Kidney capillary endothelial cell (primary cell): ENCODE measurements around the gene RMDN2.
"Not testable (repeated sequence)": the region's sequence is repeated elsewhere in the genome, so short reads cannot be mapped to it uniquely, and the experiment has no call there.

Experiments used
- DNase-seq: peaks from one replicate; pipeline ENCODE4 v3.0.0-alpha.2; 2018; ENCODE audit warnings: low spot score

RMDN2 gene

DNA sequence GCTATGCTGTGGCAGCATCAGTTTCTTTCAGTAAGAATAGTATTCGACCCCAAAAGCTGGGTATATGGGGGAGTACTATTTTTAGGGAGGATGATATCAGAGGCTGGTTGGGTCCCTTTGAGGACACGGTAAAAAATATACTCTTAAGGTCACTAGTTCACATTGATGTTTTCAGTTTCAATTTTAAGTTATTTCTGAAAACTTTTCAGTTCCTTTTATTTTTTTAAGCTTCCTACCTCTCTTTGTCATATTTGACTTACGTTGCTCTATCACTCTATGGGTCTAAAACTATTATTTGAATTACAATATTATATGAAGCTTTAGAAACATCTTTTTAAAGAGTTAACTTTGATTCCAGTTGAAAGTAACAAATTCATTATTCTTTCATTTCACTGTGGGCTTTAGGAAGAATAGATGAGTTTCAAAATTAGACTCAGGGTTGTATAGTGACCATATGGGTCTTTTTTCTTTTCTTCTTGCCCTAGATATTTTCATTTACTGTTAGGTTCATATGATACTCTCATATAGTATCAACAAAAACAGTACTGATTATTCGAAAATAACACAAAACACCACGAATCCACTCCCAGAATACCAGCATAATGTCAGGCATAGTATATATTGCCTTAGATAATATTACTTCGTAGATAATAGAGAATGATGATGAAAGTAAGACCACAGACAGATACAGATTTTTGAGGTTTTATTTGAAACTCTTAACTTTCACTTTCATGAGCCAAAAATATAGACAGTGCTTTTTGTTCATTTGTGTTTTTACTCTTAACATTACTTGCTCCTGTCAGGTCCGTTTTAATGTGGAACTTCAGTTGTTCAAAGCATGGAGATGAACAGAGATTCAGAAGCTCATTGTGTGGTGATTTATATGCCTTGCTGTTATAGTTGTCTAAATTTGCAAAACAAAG lies 9.8 kb downstream of the RMDN2 start:
- DNase-seq = no peak

DNA sequence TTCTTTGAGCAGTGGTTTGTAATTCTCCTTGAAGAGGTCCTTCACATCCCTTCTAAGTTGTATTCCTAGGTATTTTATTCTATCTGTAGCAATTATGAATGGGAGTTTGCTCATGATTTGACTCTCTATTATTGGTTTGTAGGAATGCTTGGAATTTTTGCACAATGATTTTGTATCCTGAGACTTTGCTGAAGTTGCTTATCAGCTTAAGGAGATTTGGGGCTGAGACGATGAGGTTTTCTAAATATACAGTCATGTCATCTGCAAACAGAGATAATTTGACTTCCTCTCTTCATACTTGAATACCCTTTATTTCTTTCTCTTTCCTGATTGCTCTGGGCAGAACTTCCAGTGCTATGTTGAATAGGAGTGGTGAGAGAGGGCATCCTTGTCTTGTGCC lies 12.5 kb downstream of the RMDN2 start:
- not testable (repeated sequence) for DNase-seq

- DNase-seq = not testable (repeated sequence)
Observed at GRCh38 chr2:37941267-37941666, 16.2 kb downstream of the RMDN2 start.

- no peak for DNase-seq
Observed at GRCh38 chr2:37944268-37944667, 19.2 kb downstream of the RMDN2 start.

DNA sequence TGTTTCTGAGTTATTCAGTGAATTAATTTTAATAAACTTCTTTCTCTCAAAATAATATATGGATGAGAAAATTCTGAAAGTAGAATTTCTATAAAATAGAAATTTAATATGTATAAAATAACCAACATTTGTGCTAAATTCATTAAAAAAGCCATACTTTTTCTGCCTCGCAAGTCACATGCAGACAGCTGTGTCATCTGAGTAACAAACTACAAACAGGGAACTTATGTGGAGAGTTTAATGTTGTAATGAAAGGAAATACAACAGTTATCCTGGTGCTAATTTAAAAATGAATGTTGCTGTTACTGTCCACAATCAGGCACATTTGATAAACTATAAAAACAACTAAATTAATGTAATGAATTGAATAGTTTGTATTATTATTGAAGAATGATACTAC lies 22.2 kb downstream of the RMDN2 start:
- DNase-seq = no peak

DNA sequence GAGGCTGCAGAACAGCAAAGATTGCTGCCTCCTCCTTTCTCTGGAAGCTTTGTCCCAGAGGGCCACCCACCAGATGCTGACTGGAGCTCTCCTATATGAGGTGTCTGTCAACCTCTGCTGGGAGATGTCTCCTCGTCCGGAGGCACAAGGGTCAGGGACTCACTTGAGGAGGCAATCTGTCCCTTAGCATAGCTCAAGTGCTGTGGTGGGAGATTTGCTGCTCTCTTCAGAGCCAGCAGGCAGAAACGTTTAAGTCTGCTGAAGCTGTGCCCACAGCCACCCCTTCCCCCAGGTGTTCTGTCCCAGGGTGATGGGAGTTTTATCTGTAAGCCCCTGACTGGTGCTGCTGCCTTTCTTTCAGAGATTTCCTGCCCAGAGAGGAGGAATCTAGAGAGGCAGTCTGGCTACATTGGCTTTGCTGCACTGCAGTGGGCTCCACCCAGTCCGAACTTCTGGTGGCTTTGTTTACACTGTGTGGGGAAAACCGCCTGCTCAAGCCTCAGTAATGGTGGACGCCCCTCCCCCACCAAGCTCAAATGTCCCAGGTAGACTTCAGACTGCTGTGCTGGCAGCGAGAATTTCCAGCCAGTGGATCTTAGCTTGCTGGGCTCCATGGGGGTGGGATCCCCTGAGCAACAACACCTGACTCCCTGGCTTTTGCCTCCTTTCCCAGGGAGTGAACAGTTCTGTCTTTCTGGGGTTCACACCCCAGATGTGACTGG lies 37.1 kb downstream of the RMDN2 start:
- not testable (repeated sequence) for DNase-seq

DNA sequence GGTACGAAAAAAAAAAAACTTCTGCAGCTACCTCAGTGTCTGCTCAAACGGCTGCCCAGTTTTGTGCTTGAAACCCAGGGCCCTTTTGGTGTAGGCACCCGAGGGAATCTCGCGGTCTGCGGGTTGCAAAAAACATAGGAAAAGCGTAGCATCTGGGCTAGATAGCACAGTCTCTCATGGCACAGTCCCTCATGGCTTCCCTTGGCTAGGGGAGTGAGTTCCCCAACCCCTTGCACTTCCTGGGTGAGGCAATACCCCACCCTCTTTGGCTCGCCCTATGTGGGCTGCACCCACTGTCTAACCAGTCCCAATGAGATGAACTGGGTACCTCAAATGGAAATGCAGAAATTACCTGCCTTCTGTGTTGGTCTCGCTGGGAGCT lies 37.6 kb downstream of the RMDN2 start:
- not testable (repeated sequence) for DNase-seq

- not testable (repeated sequence) for DNase-seq
Observed at GRCh38 chr2:37963901-37964300, 38.8 kb downstream of the RMDN2 start.

DNA sequence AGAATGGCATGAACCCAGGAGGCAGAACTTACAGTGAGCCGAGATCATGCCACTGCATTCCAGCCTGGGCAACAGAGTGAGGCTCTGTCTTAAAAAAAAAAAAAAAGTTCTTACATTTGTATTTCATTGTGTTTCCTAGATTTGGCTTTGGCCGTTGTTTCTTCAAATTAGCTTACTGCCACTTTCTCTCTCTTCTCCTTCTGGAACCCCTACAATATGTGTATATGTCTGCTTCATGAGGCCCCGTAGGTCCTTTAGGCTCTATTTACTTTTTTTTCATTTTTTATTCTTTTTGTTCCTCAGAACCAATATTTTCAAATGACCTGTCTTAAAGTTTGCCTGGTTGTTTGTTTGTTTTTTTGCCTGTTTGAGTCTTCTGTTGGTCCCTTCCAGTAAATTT lies 41.2 kb downstream of the RMDN2 start:
- no peak for DNase-seq

- no peak for DNase-seq
Observed at GRCh38 chr2:37969731-37970130, 44.6 kb downstream of the RMDN2 start.

GRCh38 chr2:37971971-37972370 lies 46.9 kb downstream of the RMDN2 start:
- DNase-seq = no peak

- DNase-seq = no peak
Observed at GRCh38 chr2:37973615-37974353, 48.7 kb downstream of the RMDN2 start.

GRCh38 chr2:37975808-37976207 lies 50.7 kb downstream of the RMDN2 start:
- no peak for DNase-seq

GRCh38 chr2:37976411-37976810 lies 51.3 kb downstream of the RMDN2 start:
- DNase-seq = no peak

DNA sequence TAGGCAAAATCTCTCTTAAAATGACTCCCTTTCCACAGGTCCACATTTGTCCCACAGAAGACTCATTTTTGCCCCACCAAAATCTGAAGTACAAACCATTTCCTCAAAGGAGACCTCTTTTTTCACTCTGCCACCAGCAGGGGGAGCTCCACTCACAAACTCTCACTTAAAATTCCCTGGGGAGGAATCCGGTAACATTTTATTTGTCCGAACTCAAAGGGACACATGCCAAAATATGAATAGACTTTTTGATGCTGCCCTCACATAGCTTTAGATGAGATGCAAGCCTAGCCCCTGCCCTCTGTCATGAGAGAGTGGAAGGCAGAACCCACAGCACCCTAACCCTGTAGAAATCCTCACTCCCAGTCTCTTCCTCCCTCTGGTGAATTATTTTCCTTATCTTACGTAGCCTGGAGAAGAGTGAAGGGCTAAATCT lies 57.1 kb downstream of the RMDN2 start:
- DNase-seq = peak; percentile 58

- DNase-seq = no peak
Observed at GRCh38 chr2:37982847-37983246, 57.8 kb downstream of the RMDN2 start.

DNA sequence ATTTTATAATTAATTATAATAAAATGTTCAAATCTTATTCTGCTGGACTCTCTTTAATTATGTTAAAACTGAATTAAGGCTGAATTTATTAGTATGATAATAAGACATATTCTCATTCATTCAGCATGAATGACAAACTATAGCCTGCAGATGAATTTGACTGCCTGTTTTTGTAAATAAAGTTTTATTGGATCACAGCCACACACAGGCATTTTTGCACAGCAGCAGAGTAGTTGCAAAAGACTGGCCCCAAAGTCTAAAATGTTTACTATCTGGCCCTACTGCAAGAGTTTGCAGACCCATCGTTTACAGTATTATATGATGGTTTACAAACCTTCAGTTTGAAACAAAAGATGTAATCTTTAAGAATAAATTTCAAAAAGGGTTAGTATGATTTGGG lies 58.6 kb downstream of the RMDN2 start:
- no peak for DNase-seq

DNA sequence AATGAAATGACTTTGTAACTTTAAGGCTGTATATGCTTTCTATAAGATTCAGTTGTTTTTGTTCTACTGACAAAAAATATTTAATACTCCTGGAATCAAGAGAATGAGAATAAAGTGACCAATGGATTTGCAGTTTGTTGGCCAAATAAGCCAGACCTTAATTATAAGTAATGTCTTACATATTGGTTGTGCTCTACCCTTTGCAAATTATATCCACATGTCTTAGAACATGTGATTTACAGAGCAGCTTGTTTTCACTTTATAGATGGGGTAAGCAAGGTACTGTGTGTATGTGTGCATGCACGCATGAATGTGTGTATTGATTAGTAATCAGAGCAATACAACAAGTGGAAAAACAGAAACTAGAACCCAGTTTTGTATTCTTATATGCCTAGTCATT lies 59.1 kb downstream of the RMDN2 start:
- no peak for DNase-seq

DNA sequence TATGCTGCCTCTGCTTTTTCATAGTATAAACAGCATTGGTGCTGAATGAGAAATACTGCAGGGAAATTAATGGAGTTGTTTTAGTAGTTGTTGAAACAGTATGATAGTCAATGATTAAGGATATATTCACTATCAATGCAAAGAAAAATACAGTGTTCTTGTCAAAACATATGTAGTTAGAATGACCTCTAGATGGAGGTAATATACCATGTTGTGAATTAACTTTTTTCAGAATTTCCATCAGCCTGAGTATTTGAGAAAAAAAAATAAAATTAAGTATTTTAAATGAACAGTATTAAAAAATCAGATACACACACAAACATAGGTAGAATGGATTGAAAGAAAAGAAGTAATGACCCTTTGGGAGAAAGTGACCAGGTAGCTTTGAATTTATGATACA lies 59.5 kb downstream of the RMDN2 start:
- no peak for DNase-seq

DNA sequence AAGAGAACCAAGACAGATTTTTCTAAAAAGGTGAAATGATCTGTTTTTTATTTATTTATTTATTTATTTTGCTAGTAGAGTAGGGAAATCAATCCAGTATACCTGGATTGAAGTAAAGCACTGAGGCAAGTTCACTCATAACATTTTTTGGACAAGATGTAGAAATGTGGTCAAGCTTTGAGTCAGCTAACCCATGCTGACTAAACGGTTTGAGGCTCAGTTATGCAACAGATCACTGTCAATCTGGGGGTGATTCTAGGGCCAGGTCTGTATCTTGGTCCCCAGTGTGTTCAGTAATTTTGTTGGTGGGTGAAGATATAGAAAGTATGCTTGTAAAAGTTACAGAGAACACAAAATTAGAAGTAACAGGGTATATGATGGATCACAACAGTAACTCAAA lies 60.2 kb downstream of the RMDN2 start:
- DNase-seq = no peak

- DNase-seq = no peak
Observed at GRCh38 chr2:37987098-37987775, 62.1 kb downstream of the RMDN2 start.

DNA sequence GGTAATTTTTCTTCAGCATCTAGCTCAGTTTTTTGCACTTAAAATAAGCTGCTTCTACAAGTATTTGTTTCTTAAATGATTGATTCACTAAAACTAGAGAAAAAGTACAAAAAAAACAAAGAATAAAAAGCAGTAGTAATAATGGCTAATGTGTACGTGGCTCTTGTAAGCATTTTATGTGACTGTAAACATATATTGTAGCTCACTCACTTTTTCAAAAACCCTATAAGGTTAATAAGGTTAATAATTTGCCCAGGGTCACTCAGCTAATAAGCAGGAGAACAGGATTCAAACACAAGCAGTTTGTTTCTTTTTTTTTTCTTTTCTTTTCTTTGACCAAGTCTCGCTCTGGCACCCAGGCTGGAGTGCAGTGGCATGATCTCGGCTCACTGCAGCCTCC lies 67.5 kb downstream of the RMDN2 start:
- no peak for DNase-seq
